HEK293T (cell line): Measurements from ENCODE around the gene XBP1.

Source experiments
- BHLHE40 ChIP-seq: fragments of 450-650 bp; IDR thresholded peaks from 2 replicates; pipeline ENCODE4 v1.6.1; 2016; ENCODE audit warnings: mild to moderate bottlenecking, moderate library complexity, borderline replicate concordance
- FOXM1 ChIP-seq: fragments of 450-650 bp; IDR thresholded peaks from 2 replicates; pipeline ENCODE4 v1.6.1; 2017; ENCODE audit warnings: mild to moderate bottlenecking, borderline replicate concordance
- L3MBTL2 ChIP-seq: fragments of 450-650 bp; conservative IDR thresholded peaks from 2 replicates; pipeline ENCODE4 v1.6.1; 2016; ENCODE audit warnings: mild to moderate bottlenecking
- SP1 ChIP-seq: fragments of 450-650 bp; IDR thresholded peaks from 2 replicates; pipeline ENCODE4 v1.6.1; 2017
- ZNF384 ChIP-seq: fragments of 450-650 bp; IDR thresholded peaks from 2 replicates; pipeline ENCODE4 v1.6.1; 2016

- no peak for TF ChIP-seq ZNF384
- no peak for TF ChIP-seq BHLHE40
- no peak for TF ChIP-seq L3MBTL2
- no peak for TF ChIP-seq SP1
- no peak for TF ChIP-seq FOXM1
Observed at GRCh38 chr22:28774378-28774777, 26.0 kb downstream of the XBP1 start.
